Stomach (tissue), 9 donors: Measurements from ENCODE around the gene DNAH17. TPM values are rescaled to one million over a fixed set of nuclear protein-coding genes. Genes with fewer than 3 reads are reported as not detected.

Source experiments
- DNase-seq, 2 donors: peaks; one replicate each; pipeline versions ENCODE4 v3.0.0 to v3.0.0-alpha.2; 2013 to 2019
- H3K27ac ChIP-seq, 5 donors: fragments of 200-600 bp in 4 of 5; sonication (generic) in 4 of 5; one replicate each; pipeline ENCODE4 v1.5.1; 2013 to 2019; ENCODE audit warnings: mild to moderate bottlenecking in 1 of 5, moderate library complexity in 1 of 5
- H3K27me3 ChIP-seq, 3 donors: fragments of 200-600 bp; sonication (generic); one replicate each; pipeline ENCODE4 v1.5.1; 2017 to 2019; ENCODE audit warnings: mixed run types in 1 of 3
- H3K36me3 ChIP-seq, 4 donors: fragments of 200-600 bp; sonication (generic); 1 replicate in 3 of 4; 2 replicates in 1 of 4; pipeline ENCODE4 v1.5.1; 2016 to 2019
- H3K4me1 ChIP-seq, 4 donors: fragments of 200-600 bp; sonication (generic); one replicate each; pipeline ENCODE4 v1.5.1; 2016 to 2019
- H3K4me3 ChIP-seq, 4 donors: fragments of 200-600 bp; sonication (generic) in 3 of 4; one replicate each; pipeline ENCODE4 v1.5.1; 2016 to 2019; ENCODE audit warnings: mild to moderate bottlenecking in 1 of 4
- H3K9me3 ChIP-seq, 4 donors: fragments of 200-600 bp; sonication (generic); one replicate each; pipeline ENCODE4 v1.5.1; 2016 to 2019
- CTCF ChIP-seq, 7 experiments: fragments of 450-650 bp in 4 of 7; fragments of 200-600 bp in 3 of 7; sonication (generic) in 3 of 7; IDR thresholded peaks; one replicate each; pipeline ENCODE4 v1.5.1; 2016 to 2019; ENCODE audit warnings: antibody characterized with exemption in 7 of 7, control low read depth in 2 of 7, mild to moderate bottlenecking in 1 of 7
- EP300 ChIP-seq: sonication (generic); formaldehyde crosslinking; IDR thresholded peaks from one replicate; pipeline ENCODE4 v1.6.1; 2017; ENCODE audit warnings: antibody characterized with exemption
- POLR2A ChIP-seq, 4 donors: fragments of 450-650 bp; IDR thresholded peaks; one replicate each; pipeline ENCODE4 v1.6.1; 2016; ENCODE audit warnings: antibody characterized with exemption in 4 of 4, control low read depth in 2 of 4, mild to moderate bottlenecking in 1 of 4, moderate library complexity in 1 of 4
- POLR2AphosphoS5 ChIP-seq, 3 donors: sonication (generic); formaldehyde crosslinking; IDR thresholded peaks; one replicate each; pipeline ENCODE4 v1.6.1; 2016; ENCODE audit warnings: antibody characterized with exemption in 3 of 3
- WGBS, 5 donors: extraction: QIAGEN DNeasy Blood & Tissue Kit in 3 of 5; methylation state at CpG; one replicate each; pipeline versions ENCODE4 v1.1.5 to v1.1.7; 2013 to 2018; 5-methylcytosine and 5-hydroxymethylcytosine counted together
- intact Hi-C: fragments of 100-400 bp; cut with DNase I; formaldehyde crosslinking; loops from one replicate; pipeline ENCODE4 v1.15.1; 2023; ENCODE audit warnings: low total_unique reads
- polyA plus RNA-seq, 3 donors: library from polyadenylated mRNA; stranded (reverse); fragments of 200-250 nt; gene quantifications; one replicate each; pipeline ENCODE4 v1.2.3, GENCODE V29; 2013
- total RNA-seq, 5 donors: library from RNA; depleted of rRNA; stranded (reverse); fragments of >200 nt; gene quantifications; one replicate each; pipeline versions ENCODE4 v1.1.0 to v1.2.3, GENCODE V29; 2014 to 2016
- donor health status: healthy with polysubstance abuse.
- donor health status: Bipolar disorder and iron deficiency.
- donor health status: healthy.

DNAH17 gene
- total and polyA plus RNA-seq, 8 donors = 0.03 to 2.4 (median 0.45) TPM; not detected in 5

GRCh38 chr17:78399693-78400144, 177.5 kb downstream of the DNAH17 start:
- peaks cover 71 to 100% (median 91%) of the 10 kb centered on the region in 4 donors for H3K36me3 ChIP-seq
- H3K4me3 ChIP-seq = no peak overlapping the region
- intact Hi-C loops = no loop called here
- no peaks in the 10 kb centered on the region for H3K27me3 ChIP-seq
- no peak for TF ChIP-seq EP300
- no peak for TF ChIP-seq CTCF (IDR thresholded peaks at IDR 0.05)
- TF ChIP-seq POLR2A (IDR thresholded peaks at IDR 0.05) = no peak
- TF ChIP-seq POLR2AphosphoS5 (IDR thresholded peaks at IDR 0.05) = no peak
- DNase-seq = no peak
- no peaks in the 10 kb centered on the region for H3K9me3 ChIP-seq
- H3K27ac ChIP-seq = no peak overlapping the region
- H3K4me1 ChIP-seq = peaks cover 0 to 43% (median 27%) of the 10 kb centered on the region in 4 donors
- 75 to 89% (median 78%) methylated on average over 6 of the region's 6 CpGs for WGBS, 5 donors

GRCh38 chr17:78399028-78399692, 178.0 kb downstream of the DNAH17 start:
- TF ChIP-seq CTCF (IDR thresholded peaks at IDR 0.05) (no peak), EP300 (no peak), POLR2A (IDR thresholded peaks at IDR 0.05) (no peak), POLR2AphosphoS5 (IDR thresholded peaks at IDR 0.05) (no peak)
- DNase-seq = no peak
- Histone ChIP-seq H3K4me3 (no peak overlapping the region), H3K4me1 (peaks cover 0 to 43% (median 30%) of the 10 kb centered on the region in 4 donors), H3K36me3 (peaks cover 66 to 100% (median 90%) of the 10 kb centered on the region in 4 donors), H3K27ac (no peak overlapping the region), H3K9me3 (no peaks in the 10 kb centered on the region), H3K27me3 (no peaks in the 10 kb centered on the region)
- WGBS, 5 donors = 83 to 94% (median 86%) methylated on average over 28 of the region's 28 CpGs
- intact Hi-C loops = no loop called here

GRCh38 chr17:78398390-78398789, 178.8 kb downstream of the DNAH17 start:
- no peak overlapping the region for H3K4me3 ChIP-seq
- H3K27ac ChIP-seq = peak overlapping the region in 2 of 5 donors; percentile 3 to 68
- peaks cover 58 to 97% (median 88%) of the 10 kb centered on the region in 4 donors for H3K36me3 ChIP-seq
- intact Hi-C loops = no loop called here
- H3K4me1 ChIP-seq = peaks cover 0 to 46% (median 30%) of the 10 kb centered on the region in 4 donors
- TF ChIP-seq POLR2AphosphoS5 (IDR thresholded peaks at IDR 0.05) = no peak
- TF ChIP-seq POLR2A (IDR thresholded peaks at IDR 0.05) = no peak
- H3K9me3 ChIP-seq = no peaks in the 10 kb centered on the region
- 79 to 97% (median 94%) methylated on average over 3 of the region's 3 CpGs for WGBS, 5 donors
- H3K27me3 ChIP-seq = no peaks in the 10 kb centered on the region
- no peak for DNase-seq

- H3K4me1 ChIP-seq = peaks cover 0 to 47% (median 31%) of the 10 kb centered on the region in 4 donors
- no peak overlapping the region for H3K4me3 ChIP-seq
- TF ChIP-seq POLR2AphosphoS5 (IDR thresholded peaks at IDR 0.05) = peak in 1 of 3 donors; percentile 14
- TF ChIP-seq CTCF (IDR thresholded peaks at IDR 0.05) = no peak
- peak overlapping the region in 4 of 5 donors; percentile 8 to 68 (median 35) for H3K27ac ChIP-seq
- no peaks in the 10 kb centered on the region for H3K9me3 ChIP-seq
- WGBS, 5 donors = 60 to 85% (median 65%) methylated on average over 12 to 13 of the region's 13 CpGs
- intact Hi-C loops = no loop called here
- no peak for DNase-seq
- H3K27me3 ChIP-seq = no peaks in the 10 kb centered on the region
- H3K36me3 ChIP-seq = peaks cover 54 to 97% (median 85%) of the 10 kb centered on the region in 4 donors
Measured at GRCh38 chr17:78397681-78398101, 179.5 kb downstream of the DNAH17 start.
